Activated CD8-positive, alpha-beta T cell treated with anti-CD3 and anti-CD28 coated beads for 36 hours (primary cell): ENCODE data around the gene DOCK6. TPM values are rescaled to one million over a fixed set of nuclear protein-coding genes. Genes with fewer than 3 reads are reported as not detected.

Experiments
- ATAC-seq: fragments of 200-7000 bp; cut with Tn5 transposase; one replicate; pipeline ENCODE4 v1.10.0; 2021; ENCODE audit warnings: mild to moderate bottlenecking, moderate library complexity
- CTCF ChIA-PET: fragments of 350-600 bp; sonication (Branson Sonifier 250); formaldehyde crosslinking; loops from one replicate; lab custom pipeline; 2021; ENCODE audit warnings: antibody characterized with exemption; lab: Charles Lee
- POLR2A ChIA-PET: fragments of 350-600 bp; sonication (Branson Sonifier 250); formaldehyde crosslinking; loops from one replicate; lab custom pipeline; 2021; ENCODE audit warnings: antibody characterized with exemption; lab: Charles Lee
- DNase-seq: peaks from one replicate; pipeline ENCODE4 v3.0.0-alpha.2; 2020
- H3K27ac Mint-ChIP-seq: one replicate; pipeline ENCODE4 v1.8.0; 2021; ENCODE audit warnings: mild to moderate bottlenecking, mixed read lengths
- H3K27me3 Mint-ChIP-seq: one replicate; pipeline ENCODE4 v1.8.0; 2021; ENCODE audit warnings: mixed read lengths
- H3K36me3 Mint-ChIP-seq: one replicate; pipeline ENCODE4 v1.8.0; 2021; ENCODE audit warnings: low read depth, mixed read lengths
- H3K4me1 Mint-ChIP-seq: one replicate; pipeline ENCODE4 v1.8.0; 2021; ENCODE audit warnings: low read depth, mixed read lengths
- H3K4me3 Mint-ChIP-seq: one replicate; pipeline ENCODE4 v1.8.0; 2021; ENCODE audit warnings: mild to moderate bottlenecking, moderate library complexity, mixed read lengths
- H3K9me3 Mint-ChIP-seq: one replicate; pipeline ENCODE4 v1.8.0; 2021; ENCODE audit warnings: mixed read lengths
- intact Hi-C: fragments of 100-400 bp; cut with micrococcal nuclease; formaldehyde crosslinking; loops from one replicate; pipeline ENCODE4 v1.10.0; 2022
- total RNA-seq, 2 experiments: library from RNA; stranded (reverse); gene quantifications; one replicate each; pipeline ENCODE4 v1.2.3, GENCODE V29; 2021
- TF ChIP-seq, protein P1 (sequence below): fragments of 200-600 bp; IDR thresholded peaks from one replicate; pipeline ENCODE4 v1.8.0; 2022; ENCODE audit warnings: antibody characterized with exemption, mild to moderate bottlenecking

The DOCK6 gene
- total RNA-seq, 2 experiments from 2014 or later: 4.5 to 7.9 TPM

DNA sequence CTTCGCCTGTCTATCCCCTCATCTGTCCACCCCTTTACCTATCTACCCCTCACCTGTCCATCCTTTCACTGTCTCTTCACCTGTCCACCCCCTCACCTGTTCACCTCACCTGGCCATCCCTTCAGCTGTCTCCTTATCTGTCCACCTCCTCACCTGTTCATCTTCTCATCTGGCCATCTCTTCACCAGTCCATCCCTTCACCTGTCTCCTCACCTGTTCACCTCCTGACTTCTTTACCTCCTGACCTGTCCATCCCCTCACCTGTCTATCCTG, 51.7 kb downstream of the DOCK6 start:
- H3K27me3 Mint-ChIP-seq: peaks cover 2% of the 10 kb centered on the region
- ATAC-seq: no peak
- TF ChIP-seq, protein P1, sequence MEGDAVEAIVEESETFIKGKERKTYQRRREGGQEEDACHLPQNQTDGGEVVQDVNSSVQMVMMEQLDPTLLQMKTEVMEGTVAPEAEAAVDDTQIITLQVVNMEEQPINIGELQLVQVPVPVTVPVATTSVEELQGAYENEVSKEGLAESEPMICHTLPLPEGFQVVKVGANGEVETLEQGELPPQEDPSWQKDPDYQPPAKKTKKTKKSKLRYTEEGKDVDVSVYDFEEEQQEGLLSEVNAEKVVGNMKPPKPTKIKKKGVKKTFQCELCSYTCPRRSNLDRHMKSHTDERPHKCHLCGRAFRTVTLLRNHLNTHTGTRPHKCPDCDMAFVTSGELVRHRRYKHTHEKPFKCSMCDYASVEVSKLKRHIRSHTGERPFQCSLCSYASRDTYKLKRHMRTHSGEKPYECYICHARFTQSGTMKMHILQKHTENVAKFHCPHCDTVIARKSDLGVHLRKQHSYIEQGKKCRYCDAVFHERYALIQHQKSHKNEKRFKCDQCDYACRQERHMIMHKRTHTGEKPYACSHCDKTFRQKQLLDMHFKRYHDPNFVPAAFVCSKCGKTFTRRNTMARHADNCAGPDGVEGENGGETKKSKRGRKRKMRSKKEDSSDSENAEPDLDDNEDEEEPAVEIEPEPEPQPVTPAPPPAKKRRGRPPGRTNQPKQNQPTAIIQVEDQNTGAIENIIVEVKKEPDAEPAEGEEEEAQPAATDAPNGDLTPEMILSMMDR: no peak
- H3K9me3 Mint-ChIP-seq: peaks cover 6% of the 10 kb centered on the region
- ChIA-PET POLR2A (no interaction called here), CTCF (no interaction called here)
- H3K4me3 Mint-ChIP-seq: no peak overlapping the region
- H3K4me1 Mint-ChIP-seq: no peaks in the 10 kb centered on the region
- H3K36me3 Mint-ChIP-seq: no peaks in the 10 kb centered on the region
- no peak overlapping the region for H3K27ac Mint-ChIP-seq
- intact Hi-C loops: no loop called here
- no peak for DNase-seq

DNA sequence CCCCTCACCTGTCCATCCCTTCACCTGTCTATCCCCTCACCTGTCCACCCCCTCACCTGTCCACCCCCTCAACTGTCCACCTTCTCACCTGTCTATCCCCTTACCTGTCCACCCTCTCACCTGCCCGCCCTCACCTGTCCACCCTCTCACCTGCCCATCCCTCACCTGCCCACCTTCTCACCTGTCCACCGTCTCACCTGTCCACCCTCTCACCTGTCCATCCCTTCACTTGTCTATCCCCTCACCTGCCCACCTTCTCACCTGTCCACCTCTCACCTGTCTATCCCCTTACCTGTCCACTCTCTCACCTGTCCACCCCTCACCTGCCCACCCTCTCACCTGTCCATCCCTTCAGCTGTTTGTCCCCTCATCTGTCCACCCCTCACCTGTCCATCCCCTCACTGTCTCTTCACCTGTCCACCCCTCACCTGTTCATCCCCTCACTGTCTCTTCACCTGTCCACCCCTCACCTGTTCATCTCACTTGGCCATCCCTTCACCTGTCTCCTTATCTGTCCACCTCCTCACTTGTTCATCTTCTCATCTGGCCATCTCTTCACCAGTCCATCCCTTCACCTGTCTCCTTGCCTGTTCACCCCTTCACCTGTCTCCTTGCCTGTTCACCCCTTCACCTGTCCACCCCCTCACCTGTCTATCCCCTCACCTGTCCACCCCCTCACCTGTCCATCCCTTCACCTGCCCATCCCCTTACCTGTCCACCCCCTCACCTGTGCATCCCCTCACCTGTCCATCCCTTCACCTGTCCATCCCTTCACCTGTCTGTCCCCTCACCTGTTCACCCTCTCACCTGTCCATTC, 52.3 kb downstream of the DOCK6 start:
- no peak overlapping the region for H3K4me3 Mint-ChIP-seq
- peaks cover 2% of the 10 kb centered on the region for H3K27me3 Mint-ChIP-seq
- H3K36me3 Mint-ChIP-seq: no peaks in the 10 kb centered on the region
- CTCF ChIA-PET: no interaction called here
- no peak for ATAC-seq
- H3K4me1 Mint-ChIP-seq: no peaks in the 10 kb centered on the region
- no peak for DNase-seq
- intact Hi-C loops: no loop called here
- TF ChIP-seq, protein P1: no peak
- POLR2A ChIA-PET: no interaction called here
- H3K27ac Mint-ChIP-seq: no peak overlapping the region
- H3K9me3 Mint-ChIP-seq: peaks cover 6% of the 10 kb centered on the region

GRCh38 chr19:11208561-11209471, 53.5 kb downstream of the DOCK6 start:
- H3K9me3 Mint-ChIP-seq: peaks cover 6% of the 10 kb centered on the region
- H3K4me3 Mint-ChIP-seq: no peak overlapping the region
- ATAC-seq: no peak
- ChIA-PET POLR2A (interaction anchor here (1.3 kb wide), 1 partner anchor 53 kb away, joined by 4 read pairs; the partner anchor contains the start of gene SPC24), CTCF (interaction anchor here (0.7 kb wide), 1 partner anchor 635 kb away, joined by 3 read pairs; no protein-coding TSS in a partner anchor)
- intact Hi-C loops: no loop called here
- H3K27me3 Mint-ChIP-seq: peaks cover 2% of the 10 kb centered on the region
- TF ChIP-seq, protein P1: no peak
- DNase-seq: no peak
- no peaks in the 10 kb centered on the region for H3K4me1 Mint-ChIP-seq
- H3K36me3 Mint-ChIP-seq: no peaks in the 10 kb centered on the region
- H3K27ac Mint-ChIP-seq: no peak overlapping the region

- DNase-seq (no peak), ATAC-seq (no peak)
- no peaks in the 10 kb centered on the region for H3K36me3 Mint-ChIP-seq
- H3K4me3 Mint-ChIP-seq: no peak overlapping the region
- intact Hi-C loops: no loop called here
- no peaks in the 10 kb centered on the region for H3K27me3 Mint-ChIP-seq
- ChIA-PET CTCF (interaction anchor here (2.5 kb wide), 1 partner anchor 170 kb away, joined by 9 read pairs; no protein-coding TSS in a partner anchor), POLR2A (no interaction called here)
- H3K9me3 Mint-ChIP-seq: peaks cover 6% of the 10 kb centered on the region
- TF ChIP-seq, protein P1: no peak
- no peaks in the 10 kb centered on the region for H3K4me1 Mint-ChIP-seq
- no peak overlapping the region for H3K27ac Mint-ChIP-seq
Observed at GRCh38 chr19:11205939-11206570, 56.3 kb downstream of the DOCK6 start.
